ENCODE data around the gene SLC15A1.

Gene SLC15A1

DNA sequence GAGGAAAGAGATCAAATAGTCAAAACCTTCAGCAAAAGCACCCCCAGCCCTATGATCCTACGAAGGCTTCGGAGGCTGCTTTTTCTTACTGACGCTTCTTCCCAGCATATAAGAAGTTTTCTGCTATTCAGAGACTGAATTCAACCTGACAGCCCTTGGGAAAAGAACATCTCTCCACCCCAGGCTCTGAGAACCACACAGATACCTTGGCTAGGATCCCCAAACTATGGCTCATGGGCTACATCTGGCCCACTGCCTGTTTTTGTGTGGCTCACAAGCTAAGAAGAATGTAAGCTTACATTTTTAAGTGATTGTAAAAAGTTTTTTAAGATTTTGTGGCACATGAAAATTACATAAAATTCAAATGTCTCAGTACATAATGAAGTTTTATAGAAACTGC, 3.0 kb downstream of the SLC15A1 start:
- H3K36me3 ChIP-seq (replicated peaks in 1 of 2; ENCODE audit: control insufficient read depth in 2 of 2, insufficient read depth in 2 of 2, low read length in 2 of 2): peaks cover 0 to 3% of the 10 kb centered on the region in 2 donors
- no peaks in the 10 kb centered on the region for H3K79me1 ChIP-seq (ENCODE audit: low read depth, low read length)
- no peak overlapping the region for H3K14ac ChIP-seq (ENCODE audit: low read length)
- no peak overlapping the region for H2AFZ ChIP-seq (ENCODE audit: low read length)
- no peak overlapping the region for H3K4me3 ChIP-seq (ENCODE audit: low read length in 2 of 2)
- H2BK5ac ChIP-seq (ENCODE audit: low read length): no peak overlapping the region
- no peak overlapping the region for H2BK15ac ChIP-seq (ENCODE audit: low read length)
- H2BK12ac ChIP-seq (ENCODE audit: low read length): no peak overlapping the region
- no peak overlapping the region for H3K23ac ChIP-seq (ENCODE audit: low read depth, low read length, poor library complexity)
- H3K9me3 ChIP-seq (replicated peaks in 1 of 2; ENCODE audit: control insufficient read depth in 2 of 2, insufficient read depth in 1 of 2, low read depth in 1 of 2, low read length in 2 of 2): peaks cover 5 to 6% of the 10 kb centered on the region in 2 donors
- no peak for DNase-seq (ENCODE audit: low spot score)
- H3K27ac ChIP-seq (replicated peaks; ENCODE audit: low read length): no peak overlapping the region
- H3K18ac ChIP-seq (ENCODE audit: low read length): no peak overlapping the region
- H3K4ac ChIP-seq (ENCODE audit: low read length): no peak overlapping the region
- H4K91ac ChIP-seq (ENCODE audit: low read depth, low read length, poor library complexity): no peak overlapping the region
- no peak overlapping the region for H3K4me2 ChIP-seq (ENCODE audit: insufficient read depth, low read length, poor library complexity, severe bottlenecking)
- H2AK5ac ChIP-seq (ENCODE audit: low read depth, low read length): no peak overlapping the region
- peaks cover 3 to 8% of the 10 kb centered on the region in 2 donors for H3K4me1 ChIP-seq (ENCODE audit: control insufficient read depth in 2 of 2, insufficient read depth in 1 of 2, low read depth in 1 of 2, low read length in 2 of 2)
- no peak overlapping the region for H2BK120ac ChIP-seq (ENCODE audit: low read depth, low read length)
- WGBS, 2 donors (ENCODE audit: extremely low coverage in 2 of 2, insufficient read length in 2 of 2, insufficient replicate concordance in 1 of 2): no CpG with 5 or more reads among the region's 3 CpGs
- H4K8ac ChIP-seq (ENCODE audit: low read depth, low read length): no peak overlapping the region
- no peak overlapping the region for H3K9ac ChIP-seq (ENCODE audit: low read depth, low read length, poor library complexity)
- H3K27me3 ChIP-seq (ENCODE audit: control insufficient read depth in 3 of 3, insufficient read depth in 3 of 3, low read depth in 1 of 3, low read length in 3 of 3): peaks cover 9 to 45% (median 21%) of the 10 kb centered on the region in 3 experiments

- Histone ChIP-seq H3K79me1 (ENCODE audit: low read depth, low read length) (no peaks in the 10 kb centered on the region), H4K8ac (ENCODE audit: low read depth, low read length) (no peak overlapping the region), H2AFZ (ENCODE audit: low read length) (no peak overlapping the region), H2AK5ac (ENCODE audit: low read depth, low read length) (no peak overlapping the region), H2BK12ac (ENCODE audit: low read length) (no peak overlapping the region), H4K91ac (ENCODE audit: low read depth, low read length, poor library complexity) (no peak overlapping the region), H3K9ac (ENCODE audit: low read depth, low read length, poor library complexity) (no peak overlapping the region), H2BK5ac (ENCODE audit: low read length) (no peak overlapping the region), H3K9me3 (replicated peaks in 1 of 2; ENCODE audit: control insufficient read depth in 2 of 2, insufficient read depth in 1 of 2, low read depth in 1 of 2, low read length in 2 of 2) (peaks cover 0 to 2% of the 10 kb centered on the region in 2 donors), H3K27ac (replicated peaks; ENCODE audit: low read length) (no peak overlapping the region), H3K27me3 (ENCODE audit: control insufficient read depth in 3 of 3, insufficient read depth in 3 of 3, low read depth in 1 of 3, low read length in 3 of 3) (peaks cover under 1 to 30% (median 10%) of the 10 kb centered on the region in 3 experiments), H3K18ac (ENCODE audit: low read length) (no peak overlapping the region), H2BK15ac (ENCODE audit: low read length) (no peak overlapping the region), H3K4me2 (ENCODE audit: insufficient read depth, low read length, poor library complexity, severe bottlenecking) (no peak overlapping the region), H2BK120ac (ENCODE audit: low read depth, low read length) (no peak overlapping the region), H3K4me1 (ENCODE audit: control insufficient read depth in 2 of 2, insufficient read depth in 1 of 2, low read depth in 1 of 2, low read length in 2 of 2) (peaks cover 0 to 6% of the 10 kb centered on the region in 2 donors), H3K36me3 (replicated peaks in 1 of 2; ENCODE audit: control insufficient read depth in 2 of 2, insufficient read depth in 2 of 2, low read length in 2 of 2) (no peaks in the 10 kb centered on the region), H3K4ac (ENCODE audit: low read length) (no peak overlapping the region), H3K23ac (ENCODE audit: low read depth, low read length, poor library complexity) (no peak overlapping the region), H3K4me3 (ENCODE audit: low read length in 2 of 2) (no peak overlapping the region), H3K14ac (ENCODE audit: low read length) (no peak overlapping the region)
- WGBS, 2 donors (ENCODE audit: extremely low coverage in 2 of 2, insufficient read length in 2 of 2, insufficient replicate concordance in 1 of 2): no CpG with 5 or more reads among the region's 8 CpGs
- DNase-seq (ENCODE audit: low spot score): no peak
These were observed 5.5 kb downstream of the SLC15A1 start for GRCh38 chr13:98746968-98747367.

- H3K4me3 ChIP-seq (ENCODE audit: low read length in 2 of 2): no peak overlapping the region
- peaks cover 4 to 6% of the 10 kb centered on the region in 2 donors for H3K9me3 ChIP-seq (replicated peaks in 1 of 2; ENCODE audit: control insufficient read depth in 2 of 2, insufficient read depth in 1 of 2, low read depth in 1 of 2, low read length in 2 of 2)
- H3K9ac ChIP-seq (ENCODE audit: low read depth, low read length, poor library complexity): no peak overlapping the region
- H2BK5ac ChIP-seq (ENCODE audit: low read length): no peak overlapping the region
- H2BK12ac ChIP-seq (ENCODE audit: low read length): no peak overlapping the region
- no peak overlapping the region for H2BK15ac ChIP-seq (ENCODE audit: low read length)
- no peak overlapping the region for H3K4ac ChIP-seq (ENCODE audit: low read length)
- no peaks in the 10 kb centered on the region for H3K36me3 ChIP-seq (replicated peaks in 1 of 2; ENCODE audit: control insufficient read depth in 2 of 2, insufficient read depth in 2 of 2, low read length in 2 of 2)
- no peak overlapping the region for H3K27ac ChIP-seq (replicated peaks; ENCODE audit: low read length)
- no CpG with 5 or more reads among the region's 2 CpGs for WGBS, 2 donors (ENCODE audit: extremely low coverage in 2 of 2, insufficient read length in 2 of 2, insufficient replicate concordance in 1 of 2)
- DNase-seq (ENCODE audit: low spot score): no peak
- H3K79me1 ChIP-seq (ENCODE audit: low read depth, low read length): no peaks in the 10 kb centered on the region
- H4K91ac ChIP-seq (ENCODE audit: low read depth, low read length, poor library complexity): no peak overlapping the region
- no peaks in the 10 kb centered on the region for H3K4me1 ChIP-seq (ENCODE audit: control insufficient read depth in 2 of 2, insufficient read depth in 1 of 2, low read depth in 1 of 2, low read length in 2 of 2)
- peak overlapping the region; percentile 61 for H3K14ac ChIP-seq (ENCODE audit: low read length)
- H3K27me3 ChIP-seq (ENCODE audit: control insufficient read depth in 3 of 3, insufficient read depth in 3 of 3, low read depth in 1 of 3, low read length in 3 of 3): peaks cover 0 to under 1% (median 0%) of the 10 kb centered on the region in 3 experiments
- H2AFZ ChIP-seq (ENCODE audit: low read length): no peak overlapping the region
- H3K23ac ChIP-seq (ENCODE audit: low read depth, low read length, poor library complexity): no peak overlapping the region
- H2AK5ac ChIP-seq (ENCODE audit: low read depth, low read length): no peak overlapping the region
- H3K4me2 ChIP-seq (ENCODE audit: insufficient read depth, low read length, poor library complexity, severe bottlenecking): no peak overlapping the region
- H2BK120ac ChIP-seq (ENCODE audit: low read depth, low read length): no peak overlapping the region
- H3K18ac ChIP-seq (ENCODE audit: low read length): peak overlapping the region; percentile 42
- H4K8ac ChIP-seq (ENCODE audit: low read depth, low read length): no peak overlapping the region
These were observed 9.1 kb downstream of the SLC15A1 start for GRCh38 chr13:98743377-98743776.

GRCh38 chr13:98742961-98743360, 9.5 kb downstream of the SLC15A1 start:
- H3K4me3 ChIP-seq (ENCODE audit: low read length in 2 of 2): no peak overlapping the region
- H2BK120ac ChIP-seq (ENCODE audit: low read depth, low read length): no peak overlapping the region
- H2BK5ac ChIP-seq (ENCODE audit: low read length): no peak overlapping the region
- DNase-seq (ENCODE audit: low spot score): no peak
- no peak overlapping the region for H2BK15ac ChIP-seq (ENCODE audit: low read length)
- H3K14ac ChIP-seq (ENCODE audit: low read length): no peak overlapping the region
- no peak overlapping the region for H2BK12ac ChIP-seq (ENCODE audit: low read length)
- no peaks in the 10 kb centered on the region for H3K4me1 ChIP-seq (ENCODE audit: control insufficient read depth in 2 of 2, insufficient read depth in 1 of 2, low read depth in 1 of 2, low read length in 2 of 2)
- H3K27me3 ChIP-seq (ENCODE audit: control insufficient read depth in 3 of 3, insufficient read depth in 3 of 3, low read depth in 1 of 3, low read length in 3 of 3): no peaks in the 10 kb centered on the region
- no peak overlapping the region for H3K9ac ChIP-seq (ENCODE audit: low read depth, low read length, poor library complexity)
- no peak overlapping the region for H3K4me2 ChIP-seq (ENCODE audit: insufficient read depth, low read length, poor library complexity, severe bottlenecking)
- WGBS, 2 donors (ENCODE audit: extremely low coverage in 2 of 2, insufficient read length in 2 of 2, insufficient replicate concordance in 1 of 2): no CpG with 5 or more reads among the region's 5 CpGs
- H3K4ac ChIP-seq (ENCODE audit: low read length): no peak overlapping the region
- no peaks in the 10 kb centered on the region for H3K79me1 ChIP-seq (ENCODE audit: low read depth, low read length)
- H3K18ac ChIP-seq (ENCODE audit: low read length): no peak overlapping the region
- H3K9me3 ChIP-seq (replicated peaks in 1 of 2; ENCODE audit: control insufficient read depth in 2 of 2, insufficient read depth in 1 of 2, low read depth in 1 of 2, low read length in 2 of 2): peaks cover 6% of the 10 kb centered on the region in 2 donors
- no peak overlapping the region for H3K27ac ChIP-seq (replicated peaks; ENCODE audit: low read length)
- no peak overlapping the region for H2AK5ac ChIP-seq (ENCODE audit: low read depth, low read length)
- no peak overlapping the region for H4K8ac ChIP-seq (ENCODE audit: low read depth, low read length)
- no peak overlapping the region for H3K23ac ChIP-seq (ENCODE audit: low read depth, low read length, poor library complexity)
- H3K36me3 ChIP-seq (replicated peaks in 1 of 2; ENCODE audit: control insufficient read depth in 2 of 2, insufficient read depth in 2 of 2, low read length in 2 of 2): no peaks in the 10 kb centered on the region
- H4K91ac ChIP-seq (ENCODE audit: low read depth, low read length, poor library complexity): no peak overlapping the region
- H2AFZ ChIP-seq (ENCODE audit: low read length): no peak overlapping the region
